Measurements from ENCODE around the gene SURF4.
"Not testable (repeated sequence)": the region's sequence is repeated elsewhere in the genome, so short reads cannot be mapped to it uniquely, and the experiment has no call there.

Gene SURF4

DNA sequence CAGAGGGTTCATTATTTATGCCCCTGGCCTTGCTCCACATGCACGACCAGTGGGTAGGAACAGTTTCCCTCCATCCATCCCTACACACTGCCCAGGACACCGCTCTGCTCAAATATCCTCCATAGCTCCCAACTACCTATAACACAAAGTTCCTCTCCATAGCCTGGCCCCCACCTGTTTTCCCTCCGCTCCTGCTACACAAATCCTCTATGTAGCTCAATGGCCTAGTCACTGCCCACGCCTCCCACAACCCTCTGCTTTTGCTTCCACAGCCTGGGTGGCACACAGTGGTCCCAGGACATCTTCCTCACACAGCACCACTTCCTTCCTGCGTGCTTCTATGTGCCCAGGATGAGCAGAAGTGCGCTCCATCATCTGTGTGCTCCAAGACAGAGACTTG is 21.5 kb upstream of the SURF4 start:
- DNase-seq = no peak

DNA sequence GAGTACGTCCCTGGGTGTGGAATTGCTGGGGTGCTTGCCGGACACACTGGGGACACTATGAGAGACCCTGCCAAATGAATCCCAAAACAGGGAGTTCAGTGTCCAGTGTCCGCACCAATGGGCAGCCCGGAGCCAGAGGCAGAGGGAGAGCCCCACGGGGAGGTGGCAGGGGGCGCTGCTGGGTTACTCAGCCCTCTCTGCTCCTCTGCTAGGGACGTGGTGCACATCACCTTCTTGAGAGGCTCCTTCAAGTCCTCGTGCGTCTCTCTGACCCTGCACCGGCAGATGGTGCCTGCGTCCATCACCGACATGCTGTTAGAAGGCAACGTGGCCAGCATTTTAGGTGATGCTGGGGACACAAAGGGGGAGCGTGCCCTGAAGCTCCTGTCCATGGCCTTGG is 21.1 kb upstream of the SURF4 start:
- no peak for DNase-seq

DNA sequence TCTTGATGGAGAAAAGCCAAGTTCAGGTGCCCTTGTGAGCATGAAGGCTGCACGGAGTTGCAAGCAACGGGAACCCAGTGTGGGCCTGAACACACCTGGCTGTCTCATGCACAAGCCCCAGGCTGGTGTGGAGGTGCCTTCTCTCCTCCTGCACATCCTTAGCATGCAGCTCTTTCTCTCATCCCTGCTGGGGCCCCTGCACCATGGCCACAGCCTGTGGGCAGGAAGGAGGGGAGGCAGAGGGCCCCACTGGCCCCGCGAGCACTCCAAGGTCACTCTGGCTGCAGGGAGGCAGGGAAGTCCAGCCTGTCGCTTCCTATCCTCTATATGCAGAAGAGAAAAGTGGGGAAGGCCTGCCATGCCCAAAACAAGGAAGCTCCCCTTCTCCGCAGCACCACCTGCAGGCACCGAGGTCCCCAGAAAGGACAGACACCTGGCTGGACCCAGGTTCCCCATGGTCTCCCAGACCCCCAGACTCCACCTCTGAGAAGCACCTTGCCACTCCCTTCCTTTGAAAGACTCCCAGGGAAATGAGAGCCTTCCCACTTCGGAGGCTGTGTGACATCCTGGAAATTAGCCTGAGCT is 18.9 kb upstream of the SURF4 start:
- DNase-seq = no peak

DNA sequence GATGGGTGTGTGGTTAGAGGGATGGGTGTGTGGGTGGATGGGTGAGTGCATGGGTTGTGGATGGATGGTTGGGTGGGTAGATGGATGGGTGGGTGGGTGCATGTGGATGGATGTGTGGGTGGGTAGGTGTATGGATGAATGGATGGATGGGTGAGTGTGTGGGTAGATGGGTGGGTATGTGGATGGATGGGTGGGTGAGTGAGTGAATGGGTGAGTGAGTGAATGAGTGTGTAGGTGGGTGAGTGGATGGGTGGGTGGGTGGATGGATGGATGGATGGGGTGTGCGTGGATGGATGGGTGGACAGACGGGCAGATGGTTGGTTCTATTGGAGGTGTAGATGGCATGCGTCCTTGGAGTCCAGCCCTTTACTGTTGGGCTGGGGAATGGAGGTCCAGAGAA is 17.5 kb upstream of the SURF4 start:
- no peak for DNase-seq

DNA sequence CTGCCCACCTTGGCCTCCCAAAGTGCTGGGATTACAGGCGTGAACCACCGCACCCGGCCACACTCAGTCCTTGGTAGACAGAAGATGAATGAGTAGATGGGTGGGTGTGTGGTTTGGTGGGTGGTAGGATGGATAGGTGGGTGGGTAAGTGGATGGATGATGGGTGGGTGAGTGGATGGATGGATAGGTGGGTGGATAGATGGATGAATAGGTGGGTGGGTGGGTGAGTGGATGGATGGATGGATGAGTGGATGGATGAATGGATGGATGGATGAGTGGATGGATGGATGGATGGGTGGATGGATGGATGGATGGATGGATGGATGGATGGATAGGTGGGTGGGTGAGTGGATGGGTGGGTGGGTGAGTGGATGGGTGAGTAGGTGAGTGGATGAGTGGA is 16.4 kb upstream of the SURF4 start:
- not testable (repeated sequence) for DNase-seq

DNA sequence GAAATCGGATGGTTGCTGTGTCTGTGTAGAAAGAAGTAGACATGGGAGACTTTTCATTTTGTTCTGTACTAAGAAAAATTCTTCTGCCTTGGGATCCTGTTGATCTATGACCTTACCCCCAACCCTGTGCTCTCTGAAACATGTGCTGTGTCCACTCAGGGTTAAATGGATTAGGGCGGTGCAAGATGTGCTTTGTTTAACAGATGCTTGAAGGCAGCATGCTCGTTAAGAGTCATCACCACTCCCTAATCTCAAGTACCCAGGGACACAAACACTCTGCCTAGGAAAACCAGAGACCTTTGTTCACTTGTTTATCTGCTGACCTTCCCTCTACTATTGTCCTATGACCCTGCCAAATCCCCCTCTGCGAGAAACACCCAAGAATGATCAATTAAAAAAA is 15.6 kb upstream of the SURF4 start:
- DNase-seq = not testable (repeated sequence)

DNA sequence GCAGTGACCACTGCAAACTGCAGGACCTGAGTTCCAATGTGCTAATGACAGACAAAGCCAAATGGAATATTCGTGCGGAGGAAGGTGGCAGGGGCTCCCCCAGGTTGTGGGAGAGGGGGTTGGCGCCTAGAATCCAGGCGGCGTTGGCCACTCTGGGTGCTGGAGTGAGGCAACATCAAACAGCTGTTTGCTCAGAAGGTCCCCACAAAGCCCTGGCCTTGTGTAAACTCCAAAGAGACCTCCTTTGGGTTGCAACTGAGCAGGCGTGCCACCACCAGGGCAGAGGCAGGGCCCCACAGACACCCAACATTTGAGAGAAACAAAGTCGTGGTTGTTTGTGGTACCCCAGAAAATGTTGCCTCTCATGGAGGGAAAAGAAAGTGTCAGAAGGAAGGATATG is 14.9 kb upstream of the SURF4 start:
- DNase-seq = no peak

DNA sequence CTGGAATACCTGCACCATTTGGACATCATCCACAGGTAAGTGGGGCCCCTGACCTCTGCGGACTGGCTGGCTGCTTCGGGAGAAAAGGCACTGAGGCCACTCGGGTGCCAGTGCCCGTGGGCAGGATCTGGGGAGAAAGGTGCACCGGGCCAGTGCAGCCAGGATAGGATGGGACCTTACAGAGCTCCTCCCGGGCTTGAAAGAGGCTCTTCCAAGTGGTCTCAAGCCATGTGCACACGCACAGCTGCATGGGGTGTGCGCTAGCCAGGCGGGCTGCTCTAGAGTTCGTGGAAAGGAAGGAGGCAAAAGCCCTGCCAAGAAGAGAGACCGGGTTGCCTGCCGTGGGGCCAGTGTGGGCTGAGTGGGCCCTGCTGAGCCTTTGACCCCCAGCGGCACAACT is 13.7 kb upstream of the SURF4 start:
- no peak for DNase-seq

DNA sequence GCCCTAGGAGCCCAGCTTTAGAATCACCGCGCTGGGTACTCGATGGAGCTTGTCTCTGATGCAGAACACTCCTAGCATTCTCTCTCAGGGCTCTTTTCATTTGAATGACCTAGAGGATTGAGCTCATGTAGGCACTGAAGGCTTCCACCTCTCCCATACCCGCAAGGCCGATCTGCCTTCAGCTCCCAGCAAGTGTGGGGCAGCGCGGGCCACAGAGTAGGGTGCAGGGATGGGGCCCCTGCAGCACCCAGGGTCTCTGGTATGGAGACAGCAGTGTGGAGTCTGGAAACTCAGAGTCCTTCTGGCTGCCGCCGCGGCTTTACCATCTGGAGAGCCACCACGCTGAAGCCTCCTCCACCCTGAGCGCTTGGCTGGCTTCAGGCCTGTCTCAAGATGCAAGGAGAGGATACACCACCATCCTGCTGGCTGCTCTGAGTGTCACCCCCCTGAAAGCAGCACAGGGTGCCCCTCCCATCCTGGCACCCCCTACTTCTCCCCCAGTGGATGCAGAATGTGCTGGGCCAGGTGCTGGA is 13.2 kb upstream of the SURF4 start:
- no peak for DNase-seq

DNA sequence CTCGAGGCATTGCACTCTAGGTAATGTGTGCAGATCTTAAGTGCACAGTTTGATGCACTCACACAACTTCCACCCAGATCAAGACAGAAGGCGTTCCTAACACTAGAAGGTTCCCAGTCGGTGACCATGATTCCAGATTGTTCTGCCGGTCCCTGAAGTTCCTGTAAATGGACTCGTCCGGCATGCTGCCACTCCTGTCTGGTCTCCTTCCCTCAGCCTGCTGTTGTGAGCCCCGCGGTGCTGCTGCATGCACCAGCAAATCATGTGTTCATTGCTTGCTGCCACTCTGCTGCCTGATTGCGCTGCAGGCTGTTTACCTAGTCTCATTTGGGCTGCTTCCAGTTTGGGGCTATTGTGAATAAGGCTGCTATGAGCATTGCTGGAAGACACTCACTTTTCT is 11.8 kb upstream of the SURF4 start:
- DNase-seq = no peak

DNA sequence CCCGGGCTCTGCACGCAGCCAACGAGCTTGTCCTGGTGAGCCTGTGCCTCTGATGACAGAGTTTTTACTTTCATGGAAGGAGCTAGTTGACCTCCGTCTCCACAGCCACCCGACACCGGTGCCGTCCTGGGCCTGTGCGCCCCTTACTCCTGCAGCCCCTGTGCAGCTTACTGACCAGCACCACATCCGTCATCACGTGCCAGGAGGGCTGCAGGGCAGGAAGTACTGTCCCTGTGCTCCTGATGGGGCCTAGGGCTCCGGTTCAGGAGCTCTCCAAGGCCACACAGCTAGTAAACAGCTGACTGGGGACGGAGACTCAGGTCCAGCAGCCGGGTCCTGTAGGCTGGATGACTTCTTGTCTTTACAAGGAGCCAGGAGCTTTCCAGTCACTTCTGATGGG is 10.5 kb upstream of the SURF4 start:
- no peak for DNase-seq

DNA sequence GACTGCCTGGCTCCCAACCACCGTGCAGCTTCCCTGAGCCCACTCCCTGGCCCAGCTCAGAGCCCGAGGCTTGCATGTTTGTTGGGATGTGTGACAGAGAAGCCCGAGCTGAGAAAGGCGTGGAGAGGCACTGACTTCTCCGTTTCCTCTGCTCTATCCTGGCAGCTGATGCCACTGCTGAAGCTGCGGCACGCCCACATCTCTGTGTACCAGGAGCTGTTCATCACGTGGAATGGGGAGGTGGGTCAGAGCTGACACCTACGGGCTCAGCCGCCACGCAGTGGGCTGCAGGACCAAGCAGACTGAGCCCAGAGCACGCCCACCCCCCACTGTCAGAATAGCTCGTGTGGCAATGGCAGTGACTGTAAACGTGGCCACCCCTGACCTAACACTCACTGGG is 9.6 kb upstream of the SURF4 start:
- no peak for DNase-seq

DNA sequence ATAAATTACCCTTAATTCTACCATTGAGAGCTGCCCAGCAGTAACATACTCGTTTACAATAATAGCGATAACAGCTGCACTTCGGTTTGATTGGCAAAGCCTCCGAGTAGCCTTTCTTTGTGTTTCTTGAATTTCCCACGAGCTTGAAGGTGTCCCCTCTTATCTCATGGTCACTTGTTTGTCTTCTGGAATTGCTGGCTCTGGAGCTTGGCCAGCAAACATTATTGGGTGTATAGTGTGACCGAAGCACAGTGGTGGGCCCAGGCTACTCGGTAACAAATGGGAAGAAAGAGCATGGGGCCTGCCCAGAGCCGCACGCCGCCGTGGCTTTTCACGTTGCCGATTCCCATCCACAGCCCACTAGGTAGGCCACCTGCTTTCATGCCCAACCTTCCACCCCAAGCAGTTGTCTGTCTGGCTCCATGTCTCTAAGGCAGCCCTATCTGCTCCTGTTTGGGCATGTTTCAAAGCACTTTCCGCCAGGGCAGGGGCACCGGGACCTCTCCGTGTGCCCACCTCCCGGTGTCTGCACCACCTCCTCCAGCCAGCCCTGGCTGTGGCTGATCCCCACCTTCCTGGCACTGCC is 9.0 kb upstream of the SURF4 start:
- DNase-seq = no peak

DNA sequence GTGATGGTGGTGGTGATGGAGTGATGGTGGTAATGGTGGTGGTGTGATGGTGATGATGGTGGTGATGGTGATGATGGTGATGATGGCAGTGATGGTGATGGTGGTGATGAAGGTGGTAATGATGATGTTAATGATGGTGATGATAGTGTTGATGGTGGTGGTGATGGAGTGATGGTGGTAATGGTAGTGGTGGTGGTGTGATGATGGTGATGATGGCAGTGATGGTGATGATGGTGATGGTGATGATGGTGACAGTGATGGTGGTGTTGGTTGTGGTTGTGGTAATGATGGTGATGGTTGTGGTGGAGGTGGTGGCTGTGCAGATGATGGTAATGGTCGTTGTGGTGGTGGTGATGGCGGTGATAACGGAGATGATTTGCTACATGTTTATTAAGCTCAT is 7.6 kb upstream of the SURF4 start:
- DNase-seq = no peak

DNA sequence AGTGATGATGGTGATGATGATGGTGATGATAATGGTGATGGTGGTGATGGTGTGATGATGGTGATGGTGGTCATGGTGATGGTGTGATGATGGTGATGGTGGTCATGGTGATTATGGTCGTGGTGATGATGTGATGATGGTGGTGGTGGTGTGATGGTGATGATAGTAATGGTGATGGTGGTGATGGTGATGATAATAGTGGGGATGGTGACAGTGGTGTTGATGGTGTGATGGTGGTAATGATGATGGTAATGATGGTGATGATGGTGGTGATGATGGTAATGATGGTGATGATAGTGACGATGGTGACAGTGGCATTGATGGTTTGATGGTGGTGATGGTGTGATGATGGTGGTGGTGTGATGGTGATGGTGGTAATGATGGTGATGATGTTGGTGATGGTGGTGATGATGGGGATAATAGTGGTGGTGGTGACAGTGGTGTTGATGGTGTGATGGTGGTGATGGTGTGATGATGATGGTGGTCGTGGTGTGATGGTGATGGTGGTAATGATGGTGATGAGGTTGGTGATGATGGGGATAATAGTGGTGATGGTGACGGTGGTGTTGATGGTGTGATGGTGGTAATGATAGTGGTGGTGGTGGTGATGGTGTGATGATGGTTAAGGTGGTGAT is 6.8 kb upstream of the SURF4 start:
- DNase-seq = no peak

DNA sequence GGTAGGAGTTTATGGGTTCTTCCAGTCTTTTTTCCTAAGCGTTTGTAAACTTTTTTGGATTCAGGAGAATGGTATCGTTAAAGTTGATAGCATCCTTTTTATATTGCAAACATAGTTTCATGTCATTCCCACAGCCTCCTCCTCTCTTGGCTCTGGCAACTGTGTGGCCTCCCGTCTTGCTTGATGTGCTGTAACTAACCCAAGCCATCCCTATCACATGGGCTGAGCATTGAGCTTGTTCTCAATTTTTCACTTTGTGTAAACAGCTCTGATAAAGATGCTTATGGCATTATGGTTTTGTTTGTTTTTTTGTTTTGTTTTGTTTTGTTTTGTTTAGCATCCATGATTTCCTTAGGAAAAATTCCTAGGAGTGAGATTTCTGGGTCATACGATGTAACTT is 4.9 kb upstream of the SURF4 start:
- DNase-seq = no peak

DNA sequence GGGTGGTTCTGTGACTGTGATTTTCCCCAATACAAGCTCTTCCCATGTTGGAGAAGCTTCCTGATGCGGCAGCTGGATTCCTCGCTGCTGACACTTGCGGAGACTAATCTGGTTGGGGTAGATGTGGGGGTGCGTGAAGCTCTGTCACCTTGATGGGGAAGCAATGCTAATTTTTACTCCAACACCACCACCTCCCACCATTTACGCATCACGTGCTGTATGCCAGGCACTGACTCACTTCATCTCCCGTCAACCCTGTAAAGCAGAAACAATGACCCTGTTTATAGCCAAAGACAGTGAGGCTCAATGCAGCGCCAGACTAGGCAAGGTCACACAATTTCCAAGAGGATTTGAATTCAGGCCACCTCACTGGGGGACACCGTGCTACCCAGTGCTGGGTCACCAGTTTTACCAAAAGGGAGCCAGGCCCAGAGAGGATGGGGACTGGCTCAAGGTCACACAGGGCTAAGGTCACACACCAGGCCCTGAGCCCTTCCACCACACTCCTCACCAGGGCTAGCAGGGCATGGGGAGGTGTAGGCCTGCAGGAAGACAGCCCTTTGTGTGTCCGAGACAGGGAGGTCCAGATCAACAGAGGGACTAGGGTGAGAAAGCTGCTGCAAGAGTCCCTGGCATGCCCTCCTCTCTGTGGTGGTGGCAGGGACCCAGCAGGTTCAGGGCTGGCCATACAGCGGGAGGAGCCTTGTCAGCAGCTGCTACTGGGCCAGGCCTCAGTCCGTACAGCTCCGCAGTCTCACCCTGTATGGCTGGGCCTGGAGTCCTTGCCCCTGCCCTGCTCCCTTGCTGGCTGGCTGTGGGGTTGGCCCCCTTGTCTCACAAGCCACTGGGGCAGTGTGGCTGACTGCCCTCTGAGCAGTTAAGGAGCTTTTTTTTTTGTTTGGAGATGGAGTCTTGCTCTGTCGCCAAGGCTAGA is 3.6 kb upstream of the SURF4 start:
- DNase-seq = no peak

DNA sequence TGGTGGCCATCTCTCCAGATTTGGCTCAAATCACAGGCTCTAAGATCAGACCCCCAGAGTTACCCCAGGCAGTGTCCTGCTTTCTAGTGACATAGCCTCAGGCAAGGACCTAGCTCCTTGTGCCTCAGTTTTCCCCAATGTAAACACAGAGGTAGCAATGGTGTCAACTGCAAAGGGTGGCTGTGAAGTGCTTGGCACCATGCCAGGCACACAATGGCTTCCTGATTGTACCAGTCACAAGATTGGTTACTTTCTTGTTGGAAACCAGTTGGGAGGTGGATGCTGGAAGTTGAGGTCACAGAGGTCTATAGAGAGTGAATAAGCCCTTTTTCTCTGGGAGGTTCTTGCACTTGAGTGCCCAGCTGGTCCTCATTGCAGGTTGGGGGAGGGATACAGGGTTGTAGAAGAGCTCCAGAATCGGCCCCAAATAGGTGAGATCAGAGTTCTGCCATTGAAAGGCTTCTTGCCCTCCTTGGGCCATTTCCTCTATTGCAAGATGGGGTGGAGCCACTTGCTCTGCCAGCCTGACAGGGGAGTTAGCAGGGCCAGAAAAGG is 2.6 kb upstream of the SURF4 start:
- DNase-seq = no peak

DNA sequence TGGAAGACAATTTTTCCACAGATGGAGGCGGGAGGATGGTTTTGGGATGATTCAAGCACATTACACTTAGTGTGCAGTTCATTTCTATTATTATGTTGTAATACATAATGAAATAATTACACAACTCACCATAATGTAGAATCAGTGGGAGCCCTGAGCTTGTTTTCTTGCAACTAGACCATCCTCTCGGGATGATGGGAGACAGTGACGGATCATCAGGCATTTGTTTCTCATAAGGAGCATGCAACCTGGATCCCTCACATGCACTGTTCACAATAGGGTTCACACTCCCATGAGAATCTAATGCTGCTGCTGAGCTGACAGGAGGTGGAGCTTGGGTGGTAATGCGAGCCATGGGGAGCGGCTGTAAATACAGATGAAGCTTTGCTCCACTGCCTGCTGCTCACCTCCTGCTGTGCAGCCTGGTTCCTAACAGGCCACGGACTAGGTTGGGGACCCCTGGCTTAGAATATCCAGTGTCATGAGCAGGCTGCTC is 1.9 kb upstream of the SURF4 start:
- no peak for DNase-seq

DNA sequence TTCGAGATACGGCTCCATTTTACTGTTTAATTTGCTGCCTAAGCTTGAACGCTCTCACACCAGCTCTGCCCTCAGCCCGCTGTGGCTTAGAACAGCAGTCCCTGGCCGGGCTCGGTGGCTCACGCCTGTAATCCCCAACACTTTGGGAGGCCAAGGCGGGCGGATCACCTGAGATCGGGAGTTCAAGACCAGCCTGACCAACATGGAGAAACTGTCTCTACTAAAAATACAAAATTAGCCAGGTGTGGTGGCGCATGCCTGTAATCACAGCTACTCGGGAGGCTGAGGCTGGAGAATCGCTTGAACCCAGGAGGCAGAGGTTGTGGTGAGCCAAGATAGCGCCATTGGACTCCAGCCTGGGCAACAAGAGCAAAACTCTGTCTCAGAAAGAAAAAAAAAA is 1.4 kb upstream of the SURF4 start:
- DNase-seq = not testable (repeated sequence)

DNA sequence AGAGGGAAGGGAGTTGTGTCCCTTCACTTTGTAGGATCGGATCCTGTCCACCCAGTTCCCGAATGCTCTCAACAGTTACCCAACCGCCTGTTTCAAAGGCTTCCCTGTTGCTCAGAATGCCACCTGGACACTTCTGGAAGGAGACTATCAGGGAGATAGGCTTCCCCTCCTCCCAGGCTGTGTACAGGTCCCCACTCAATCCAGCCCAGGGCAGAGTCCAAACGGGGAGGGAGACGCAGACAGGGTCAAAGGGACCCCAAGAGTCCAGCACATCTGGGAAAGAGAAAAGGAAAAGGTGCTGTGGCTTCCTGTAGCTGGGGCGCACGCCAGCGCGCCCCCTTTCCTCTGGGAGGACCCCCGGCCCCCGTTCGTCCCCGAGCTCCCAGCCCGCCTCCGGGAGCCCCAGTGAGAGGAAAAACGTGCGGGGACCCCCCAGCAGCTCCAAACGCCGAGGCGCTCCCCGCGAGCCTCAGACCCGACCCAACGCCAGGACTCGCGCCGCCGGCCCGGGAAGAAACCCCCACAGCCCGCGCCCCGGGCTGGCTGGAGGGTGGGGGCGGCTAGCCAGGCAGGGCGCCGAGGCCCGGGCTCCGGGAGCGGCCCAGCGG is 640 bp downstream of the SURF4 start:
- no peak for DNase-seq

DNA sequence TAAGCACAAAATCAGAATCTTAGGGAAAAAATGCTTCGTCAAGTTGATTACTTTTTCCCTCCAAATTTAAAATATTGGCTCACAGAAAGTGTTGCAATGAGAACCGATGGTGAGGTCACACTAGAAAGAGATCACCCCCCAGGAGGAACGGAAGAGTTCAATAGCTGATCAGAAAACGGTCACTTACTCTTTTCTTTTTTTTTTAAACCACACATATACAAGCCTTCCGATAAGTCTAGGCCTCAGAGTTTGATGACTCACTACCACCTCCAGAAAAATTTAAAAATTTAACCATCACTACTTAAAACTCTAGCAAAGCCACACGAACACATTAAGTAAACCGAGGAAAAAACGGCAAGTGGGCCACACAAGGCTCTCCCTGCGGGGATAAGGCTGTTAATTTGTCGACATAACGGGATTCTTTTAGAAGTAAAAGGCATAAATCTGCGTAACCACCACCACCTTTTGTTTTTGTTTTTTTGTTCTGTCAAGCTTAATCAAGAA is 1.2 kb downstream of the SURF4 start:
- no peak for DNase-seq

All from stimulated activated CD4-positive, alpha-beta T cell treated with anti-CD3 and anti-CD28 coated beads, Interleukin-4, amount 100 ng/mL, for 1 hour (primary cell).